GM23338 (cell line): ENCODE results near the gene DIP2B. TPM values are rescaled to one million over a fixed set of nuclear protein-coding genes. Genes with fewer than 3 reads are reported as not detected.

Experiments
- ATAC-seq: fragments of 200-7000 bp; cut with Tn5 transposase; 3 replicates; pipeline ENCODE4 v1.9.1; 2020
- DNase-seq: peaks from one replicate; pipeline ENCODE4 v3.0.0-alpha.2; 2015; ENCODE audit warnings: low spot score
- H2AFZ ChIP-seq: fragments of 200-600 bp; sonication (generic); 2 replicates; pipeline ENCODE4 v1.8.0; 2016; ENCODE audit warnings: antibody characterized with exemption, mild to moderate bottlenecking, moderate library complexity
- H3F3A ChIP-seq: fragments of 200-600 bp; sonication (generic); replicated peaks from 2 replicates; pipeline ENCODE4 v1.8.0; 2017; ENCODE audit warnings: antibody characterized with exemption, mixed run types, low read depth
- H3K27ac ChIP-seq: fragments of 200-600 bp; sonication (generic); 2 replicates; pipeline ENCODE4 v1.6.1; 2016; ENCODE audit warnings: low read depth
- H3K27me3 ChIP-seq: fragments of 200-600 bp; sonication (generic); 2 replicates; pipeline ENCODE4 v1.8.0; 2016; ENCODE audit warnings: mild to moderate bottlenecking, mixed run types, moderate library complexity; ENCODE audit not compliant: insufficient read depth
- H3K36me3 ChIP-seq: fragments of 200-600 bp; sonication (generic); 2 replicates; pipeline ENCODE4 v1.8.0; 2016; ENCODE audit warnings: mild to moderate bottlenecking; ENCODE audit not compliant: insufficient read depth
- H3K4me1 ChIP-seq: fragments of 200-600 bp; sonication (generic); 2 replicates; pipeline ENCODE4 v1.8.0; 2016; ENCODE audit warnings: mild to moderate bottlenecking, moderate library complexity; ENCODE audit not compliant: insufficient read depth
- H3K4me2 ChIP-seq: fragments of 200-600 bp; sonication (generic); 2 replicates; pipeline ENCODE4 v1.7.1; 2017; ENCODE audit warnings: mixed run types
- H3K4me3 ChIP-seq: fragments of 200-600 bp; sonication (generic); 2 replicates; pipeline ENCODE4 v1.6.1; 2016; ENCODE audit warnings: mixed run types
- H3K79me2 ChIP-seq: fragments of 200-600 bp; sonication (generic); replicated peaks from 2 replicates; pipeline ENCODE4 v1.8.0; 2017; ENCODE audit warnings: mild to moderate bottlenecking; ENCODE audit not compliant: insufficient read depth
- H3K9me2 ChIP-seq: fragments of 200-600 bp; sonication (generic); 2 replicates; pipeline ENCODE4 v1.8.0; 2017; ENCODE audit not compliant: insufficient read depth
- H4K20me1 ChIP-seq: fragments of 200-600 bp; sonication (generic); replicated peaks from 2 replicates; pipeline ENCODE4 v1.8.0; 2017; ENCODE audit warnings: mild to moderate bottlenecking; ENCODE audit not compliant: insufficient read depth
- H3K27ac Mint-ChIP-seq: 2 replicates; pipeline ENCODE4 v1.8.0; 2020; ENCODE audit warnings: inconsistent platforms, mild to moderate bottlenecking, moderate library complexity, mixed read lengths
- H3K27me3 Mint-ChIP-seq: 3 replicates; pipeline ENCODE4 v1.8.0; 2022; ENCODE audit warnings: low read depth, mild to moderate bottlenecking, moderate library complexity, mixed read lengths, inconsistent platforms; ENCODE audit not compliant: insufficient read depth, poor library complexity
- H3K36me3 Mint-ChIP-seq: 3 replicates; pipeline ENCODE4 v1.8.0; 2021; ENCODE audit warnings: low read depth, mild to moderate bottlenecking, inconsistent platforms, moderate library complexity, mixed read lengths
- H3K4me1 Mint-ChIP-seq: 3 replicates; pipeline ENCODE4 v1.8.0; 2020; ENCODE audit warnings: mild to moderate bottlenecking, inconsistent platforms, mixed read lengths
- H3K4me3 Mint-ChIP-seq: 3 replicates; pipeline ENCODE4 v1.8.0; 2021; ENCODE audit warnings: moderate library complexity, mild to moderate bottlenecking, inconsistent platforms, mixed read lengths
- H3K9me3 Mint-ChIP-seq: 3 replicates; pipeline ENCODE4 v1.8.0; 2020; ENCODE audit warnings: moderate library complexity, mild to moderate bottlenecking, inconsistent platforms, mixed read lengths
- CREB1 ChIP-seq: fragments of 250-450 bp; sonication (Bioruptor Pico); IDR thresholded peaks from 2 replicates; pipeline ENCODE4 v1.5.0; 2020; ENCODE audit warnings: low read depth, mild to moderate bottlenecking, moderate library complexity
- EZH2 ChIP-seq: fragments of 200-600 bp; sonication (generic); IDR thresholded peaks from one replicate; pipeline ENCODE4 v1.8.0; 2017; ENCODE audit warnings: antibody characterized with exemption, mild to moderate bottlenecking, low read depth; ENCODE audit not compliant: unreplicated experiment
- EZH2phosphoT487 ChIP-seq: fragments of 200-600 bp; sonication (generic); IDR thresholded peaks from one replicate; pipeline ENCODE4 v1.8.1; 2018; ENCODE audit warnings: antibody characterized with exemption; ENCODE audit not compliant: unreplicated experiment
- JUNB ChIP-seq: IDR thresholded peaks from one replicate; pipeline ENCODE4 v1.6.1; 2016; ENCODE audit warnings: antibody characterized with exemption; ENCODE audit not compliant: unreplicated experiment
- NANOG ChIP-seq: IDR thresholded peaks from 2 replicates; pipeline ENCODE4 v1.6.1; 2016; ENCODE audit warnings: antibody characterized with exemption, borderline replicate concordance
- POLR2AphosphoS5 ChIP-seq: IDR thresholded peaks from 2 replicates; pipeline ENCODE4 v1.6.1; 2016; ENCODE audit warnings: antibody characterized with exemption, low read depth
- STAT1 ChIP-seq: IDR thresholded peaks from one replicate; pipeline ENCODE4 v1.6.1; 2016; ENCODE audit warnings: antibody characterized with exemption; ENCODE audit not compliant: unreplicated experiment
- ZNF114 ChIP-seq: fragments of 250-450 bp; sonication (Bioruptor Pico); IDR thresholded peaks from 2 replicates; pipeline ENCODE4 v1.5.0; 2020; ENCODE audit warnings: mild to moderate bottlenecking, moderate library complexity
- ZNF331 ChIP-seq: fragments of 250-450 bp; sonication (Bioruptor Pico); IDR thresholded peaks from 2 replicates; pipeline ENCODE4 v1.5.0; 2020; ENCODE audit warnings: low read depth, mild to moderate bottlenecking, moderate library complexity
- polyA plus RNA-seq: library from polyadenylated mRNA; unstranded; fragments of >200 nt; fragmentation: Nextera tagmentation; extraction: Ambion mirVana; gene quantifications from 2 replicates; pipeline ENCODE4 v1.2.1, GENCODE V29; 2016
- total RNA-seq: library from RNA; depleted of rRNA; stranded (reverse); fragments of >200 nt; shearing (Covaris generic); gene quantifications from 2 replicates; pipeline ENCODE4 v1.2.3, GENCODE V29; 2014
- TF ChIP-seq, protein P1 (sequence below): IDR thresholded peaks from 2 replicates; pipeline ENCODE4 v1.6.1; 2016; ENCODE audit warnings: antibody characterized with exemption
- TF ChIP-seq, protein P2 (sequence below), 2 experiments: fragments of 200-600 bp in 1 of 2; sonication (generic) in 1 of 2; conservative IDR thresholded peaks; 2 replicates each; pipeline versions ENCODE4 v1.5.1 to v1.6.1; 2016 to 2017; ENCODE audit warnings: antibody characterized with exemption in 2 of 2, low read depth in 2 of 2, mild to moderate bottlenecking in 2 of 2, moderate library complexity in 1 of 2
- TF ChIP-seq, protein P3 (sequence below): fragments of 250-450 bp; sonication (Bioruptor Pico); IDR thresholded peaks from 2 replicates; pipeline ENCODE4 v1.5.0; 2020; ENCODE audit warnings: mild to moderate bottlenecking, moderate library complexity
- TF ChIP-seq, protein P4 (sequence below): IDR thresholded peaks from one replicate; pipeline ENCODE4 v1.6.1; 2018; ENCODE audit warnings: antibody characterized with exemption; ENCODE audit not compliant: unreplicated experiment

The DIP2B gene
- total and polyA plus RNA-seq, 2 experiments from 2014 or later = 8.0 to 36.4 TPM

DNA sequence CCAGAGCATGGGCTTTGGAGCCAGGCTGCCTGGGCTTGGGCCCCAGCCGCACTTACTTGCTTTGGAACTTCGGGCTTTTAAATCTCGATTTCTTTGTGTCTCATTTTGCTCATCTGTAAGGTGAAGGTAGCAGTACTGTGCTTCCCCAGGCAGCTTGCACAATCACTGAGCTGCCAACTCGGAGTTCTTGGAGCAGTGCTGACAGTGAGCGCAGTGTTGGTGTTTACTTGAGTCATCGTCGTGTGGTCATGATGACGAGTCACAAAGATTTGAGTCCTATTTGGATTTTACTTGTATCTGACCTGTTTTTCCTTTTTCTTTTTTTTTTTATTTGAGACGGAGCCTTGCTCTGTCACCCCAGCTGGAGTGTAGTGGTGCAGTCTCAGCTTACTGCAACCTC, 227.8 kb downstream of the DIP2B start:
- H2AFZ ChIP-seq = no peak overlapping the region
- Mint-ChIP-seq H3K4me1 (no peaks in the 10 kb centered on the region), H3K27ac (peak overlapping the region; percentile 70), H3K4me3 (no peak overlapping the region), H3K36me3 (peaks cover 61% of the 10 kb centered on the region), H3K27me3 (peaks cover 3% of the 10 kb centered on the region), H3K9me3 (no peaks in the 10 kb centered on the region)
- no peaks in the 10 kb centered on the region; the same call in 1 of the 2 replicates for H3F3A ChIP-seq
- H4K20me1 ChIP-seq = no peaks in the 10 kb centered on the region; the same call in 1 of the 2 replicates
- no peak overlapping the region for H3K4me2 ChIP-seq
- H3K27me3 ChIP-seq = no peaks in the 10 kb centered on the region
- H3K4me3 ChIP-seq = no peak overlapping the region
- no peaks in the 10 kb centered on the region for H3K9me2 ChIP-seq
- no peaks in the 10 kb centered on the region for H3K79me2 ChIP-seq
- H3K36me3 ChIP-seq = peaks cover 17% of the 10 kb centered on the region
- no peak for DNase-seq
- no peak overlapping the region for H3K27ac ChIP-seq
- no peak for ATAC-seq
- TF ChIP-seq NANOG = no peak
- TF ChIP-seq CREB1 (CRISPR knock-in tag) = no peak
- TF ChIP-seq STAT1 = no peak
- TF ChIP-seq, protein P1, sequence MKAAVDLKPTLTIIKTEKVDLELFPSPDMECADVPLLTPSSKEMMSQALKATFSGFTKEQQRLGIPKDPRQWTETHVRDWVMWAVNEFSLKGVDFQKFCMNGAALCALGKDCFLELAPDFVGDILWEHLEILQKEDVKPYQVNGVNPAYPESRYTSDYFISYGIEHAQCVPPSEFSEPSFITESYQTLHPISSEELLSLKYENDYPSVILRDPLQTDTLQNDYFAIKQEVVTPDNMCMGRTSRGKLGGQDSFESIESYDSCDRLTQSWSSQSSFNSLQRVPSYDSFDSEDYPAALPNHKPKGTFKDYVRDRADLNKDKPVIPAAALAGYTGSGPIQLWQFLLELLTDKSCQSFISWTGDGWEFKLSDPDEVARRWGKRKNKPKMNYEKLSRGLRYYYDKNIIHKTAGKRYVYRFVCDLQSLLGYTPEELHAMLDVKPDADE = no peak
- TF ChIP-seq EZH2 = no peak
- TF ChIP-seq, protein P2, sequence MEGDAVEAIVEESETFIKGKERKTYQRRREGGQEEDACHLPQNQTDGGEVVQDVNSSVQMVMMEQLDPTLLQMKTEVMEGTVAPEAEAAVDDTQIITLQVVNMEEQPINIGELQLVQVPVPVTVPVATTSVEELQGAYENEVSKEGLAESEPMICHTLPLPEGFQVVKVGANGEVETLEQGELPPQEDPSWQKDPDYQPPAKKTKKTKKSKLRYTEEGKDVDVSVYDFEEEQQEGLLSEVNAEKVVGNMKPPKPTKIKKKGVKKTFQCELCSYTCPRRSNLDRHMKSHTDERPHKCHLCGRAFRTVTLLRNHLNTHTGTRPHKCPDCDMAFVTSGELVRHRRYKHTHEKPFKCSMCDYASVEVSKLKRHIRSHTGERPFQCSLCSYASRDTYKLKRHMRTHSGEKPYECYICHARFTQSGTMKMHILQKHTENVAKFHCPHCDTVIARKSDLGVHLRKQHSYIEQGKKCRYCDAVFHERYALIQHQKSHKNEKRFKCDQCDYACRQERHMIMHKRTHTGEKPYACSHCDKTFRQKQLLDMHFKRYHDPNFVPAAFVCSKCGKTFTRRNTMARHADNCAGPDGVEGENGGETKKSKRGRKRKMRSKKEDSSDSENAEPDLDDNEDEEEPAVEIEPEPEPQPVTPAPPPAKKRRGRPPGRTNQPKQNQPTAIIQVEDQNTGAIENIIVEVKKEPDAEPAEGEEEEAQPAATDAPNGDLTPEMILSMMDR (conservative IDR thresholded peaks at IDR 0.05; ENCODE audit: low read depth in 2 of 2) = no peak
- no peak for TF ChIP-seq JUNB
- no peak for TF ChIP-seq POLR2AphosphoS5
- no peak for TF ChIP-seq ZNF331 (CRISPR knock-in tag)
- TF ChIP-seq, protein P3, sequence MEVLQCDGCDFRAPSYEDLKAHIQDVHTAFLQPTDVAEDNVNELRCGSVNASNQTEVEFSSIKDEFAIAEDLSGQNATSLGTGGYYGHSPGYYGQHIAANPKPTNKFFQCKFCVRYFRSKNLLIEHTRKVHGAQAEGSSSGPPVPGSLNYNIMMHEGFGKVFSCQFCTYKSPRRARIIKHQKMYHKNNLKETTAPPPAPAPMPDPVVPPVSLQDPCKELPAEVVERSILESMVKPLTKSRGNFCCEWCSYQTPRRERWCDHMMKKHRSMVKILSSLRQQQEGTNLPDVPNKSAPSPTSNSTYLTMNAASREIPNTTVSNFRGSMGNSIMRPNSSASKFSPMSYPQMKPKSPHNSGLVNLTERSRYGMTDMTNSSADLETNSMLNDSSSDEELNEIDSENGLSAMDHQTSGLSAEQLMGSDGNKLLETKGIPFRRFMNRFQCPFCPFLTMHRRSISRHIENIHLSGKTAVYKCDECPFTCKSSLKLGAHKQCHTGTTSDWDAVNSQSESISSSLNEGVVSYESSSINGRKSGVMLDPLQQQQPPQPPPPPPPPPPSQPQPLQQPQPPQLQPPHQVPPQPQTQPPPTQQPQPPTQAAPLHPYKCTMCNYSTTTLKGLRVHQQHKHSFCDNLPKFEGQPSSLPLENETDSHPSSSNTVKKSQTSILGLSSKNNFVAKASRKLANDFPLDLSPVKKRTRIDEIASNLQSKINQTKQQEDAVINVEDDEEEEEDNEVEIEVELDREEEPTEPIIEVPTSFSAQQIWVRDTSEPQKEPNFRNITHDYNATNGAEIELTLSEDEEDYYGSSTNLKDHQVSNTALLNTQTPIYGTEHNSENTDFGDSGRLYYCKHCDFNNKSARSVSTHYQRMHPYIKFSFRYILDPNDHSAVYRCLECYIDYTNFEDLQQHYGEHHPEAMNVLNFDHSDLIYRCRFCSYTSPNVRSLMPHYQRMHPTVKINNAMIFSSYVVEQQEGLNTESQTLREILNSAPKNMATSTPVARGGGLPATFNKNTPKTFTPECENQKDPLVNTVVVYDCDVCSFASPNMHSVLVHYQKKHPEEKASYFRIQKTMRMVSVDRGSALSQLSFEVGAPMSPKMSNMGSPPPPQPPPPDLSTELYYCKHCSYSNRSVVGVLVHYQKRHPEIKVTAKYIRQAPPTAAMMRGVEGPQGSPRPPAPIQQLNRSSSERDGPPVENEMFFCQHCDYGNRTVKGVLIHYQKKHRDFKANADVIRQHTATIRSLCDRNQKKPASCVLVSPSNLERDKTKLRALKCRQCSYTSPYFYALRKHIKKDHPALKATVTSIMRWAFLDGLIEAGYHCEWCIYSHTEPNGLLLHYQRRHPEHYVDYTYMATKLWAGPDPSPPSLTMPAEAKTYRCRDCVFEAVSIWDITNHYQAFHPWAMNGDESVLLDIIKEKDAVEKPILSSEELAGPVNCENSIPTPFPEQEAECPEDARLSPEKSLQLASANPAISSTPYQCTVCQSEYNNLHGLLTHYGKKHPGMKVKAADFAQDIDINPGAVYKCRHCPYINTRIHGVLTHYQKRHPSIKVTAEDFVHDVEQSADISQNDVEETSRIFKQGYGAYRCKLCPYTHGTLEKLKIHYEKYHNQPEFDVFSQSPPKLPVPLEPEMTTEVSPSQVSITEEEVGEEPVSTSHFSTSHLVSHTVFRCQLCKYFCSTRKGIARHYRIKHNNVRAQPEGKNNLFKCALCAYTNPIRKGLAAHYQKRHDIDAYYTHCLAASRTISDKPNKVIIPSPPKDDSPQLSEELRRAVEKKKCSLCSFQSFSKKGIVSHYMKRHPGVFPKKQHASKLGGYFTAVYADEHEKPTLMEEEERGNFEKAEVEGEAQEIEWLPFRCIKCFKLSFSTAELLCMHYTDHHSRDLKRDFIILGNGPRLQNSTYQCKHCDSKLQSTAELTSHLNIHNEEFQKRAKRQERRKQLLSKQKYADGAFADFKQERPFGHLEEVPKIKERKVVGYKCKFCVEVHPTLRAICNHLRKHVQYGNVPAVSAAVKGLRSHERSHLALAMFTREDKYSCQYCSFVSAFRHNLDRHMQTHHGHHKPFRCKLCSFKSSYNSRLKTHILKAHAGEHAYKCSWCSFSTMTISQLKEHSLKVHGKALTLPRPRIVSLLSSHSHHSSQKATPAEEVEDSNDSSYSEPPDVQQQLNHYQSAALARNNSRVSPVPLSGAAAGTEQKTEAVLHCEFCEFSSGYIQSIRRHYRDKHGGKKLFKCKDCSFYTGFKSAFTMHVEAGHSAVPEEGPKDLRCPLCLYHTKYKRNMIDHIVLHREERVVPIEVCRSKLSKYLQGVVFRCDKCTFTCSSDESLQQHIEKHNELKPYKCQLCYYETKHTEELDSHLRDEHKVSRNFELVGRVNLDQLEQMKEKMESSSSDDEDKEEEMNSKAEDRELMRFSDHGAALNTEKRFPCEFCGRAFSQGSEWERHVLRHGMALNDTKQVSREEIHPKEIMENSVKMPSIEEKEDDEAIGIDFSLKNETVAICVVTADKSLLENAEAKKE (CRISPR knock-in tag) = no peak
- TF ChIP-seq, protein P4, sequence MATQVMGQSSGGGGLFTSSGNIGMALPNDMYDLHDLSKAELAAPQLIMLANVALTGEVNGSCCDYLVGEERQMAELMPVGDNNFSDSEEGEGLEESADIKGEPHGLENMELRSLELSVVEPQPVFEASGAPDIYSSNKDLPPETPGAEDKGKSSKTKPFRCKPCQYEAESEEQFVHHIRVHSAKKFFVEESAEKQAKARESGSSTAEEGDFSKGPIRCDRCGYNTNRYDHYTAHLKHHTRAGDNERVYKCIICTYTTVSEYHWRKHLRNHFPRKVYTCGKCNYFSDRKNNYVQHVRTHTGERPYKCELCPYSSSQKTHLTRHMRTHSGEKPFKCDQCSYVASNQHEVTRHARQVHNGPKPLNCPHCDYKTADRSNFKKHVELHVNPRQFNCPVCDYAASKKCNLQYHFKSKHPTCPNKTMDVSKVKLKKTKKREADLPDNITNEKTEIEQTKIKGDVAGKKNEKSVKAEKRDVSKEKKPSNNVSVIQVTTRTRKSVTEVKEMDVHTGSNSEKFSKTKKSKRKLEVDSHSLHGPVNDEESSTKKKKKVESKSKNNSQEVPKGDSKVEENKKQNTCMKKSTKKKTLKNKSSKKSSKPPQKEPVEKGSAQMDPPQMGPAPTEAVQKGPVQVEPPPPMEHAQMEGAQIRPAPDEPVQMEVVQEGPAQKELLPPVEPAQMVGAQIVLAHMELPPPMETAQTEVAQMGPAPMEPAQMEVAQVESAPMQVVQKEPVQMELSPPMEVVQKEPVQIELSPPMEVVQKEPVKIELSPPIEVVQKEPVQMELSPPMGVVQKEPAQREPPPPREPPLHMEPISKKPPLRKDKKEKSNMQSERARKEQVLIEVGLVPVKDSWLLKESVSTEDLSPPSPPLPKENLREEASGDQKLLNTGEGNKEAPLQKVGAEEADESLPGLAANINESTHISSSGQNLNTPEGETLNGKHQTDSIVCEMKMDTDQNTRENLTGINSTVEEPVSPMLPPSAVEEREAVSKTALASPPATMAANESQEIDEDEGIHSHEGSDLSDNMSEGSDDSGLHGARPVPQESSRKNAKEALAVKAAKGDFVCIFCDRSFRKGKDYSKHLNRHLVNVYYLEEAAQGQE = no peak
- no peak for TF ChIP-seq ZNF114 (CRISPR knock-in tag)
- no peak for TF ChIP-seq EZH2phosphoT487
- no peaks in the 10 kb centered on the region for H3K4me1 ChIP-seq
